HUES6 (cell line): ENCODE measurements around the gene SCOC.
A peak's percentile ranks its signal among the peaks of the same experiment; 100 is the strongest.
"Not testable (repeated sequence)": the region's sequence is repeated elsewhere in the genome, so short reads cannot be mapped to it uniquely, and the experiment has no call there.

ENCODE experiments used
- H3K27ac ChIP-seq: 2 replicates; pipeline ENCODE4 v1.7.0; 2013; ENCODE audit warnings: low read depth, mild to moderate bottlenecking, low read length, inconsistent platforms
- H3K27me3 ChIP-seq: 2 replicates; pipeline ENCODE4 v1.6.1; 2013; ENCODE audit warnings: low read length; ENCODE audit not compliant: control insufficient read depth, insufficient read depth
- H3K36me3 ChIP-seq: 2 replicates; pipeline ENCODE4 v1.6.1; 2013; ENCODE audit warnings: low read length; ENCODE audit not compliant: control insufficient read depth, insufficient read depth
- H3K4me1 ChIP-seq: 2 replicates; pipeline ENCODE4 v1.6.1; 2013; ENCODE audit warnings: low read length; ENCODE audit not compliant: control insufficient read depth, insufficient read depth
- H3K4me3 ChIP-seq: 2 replicates; pipeline ENCODE4 v1.5.1; 2013; ENCODE audit warnings: low read depth, low read length
- H3K9ac ChIP-seq: one replicate; pipeline ENCODE4 v1.6.1; 2013; ENCODE audit warnings: mild to moderate bottlenecking, low read length
- H3K9me3 ChIP-seq: 2 replicates; pipeline ENCODE4 v1.6.1; 2013; ENCODE audit warnings: low read depth, low read length; ENCODE audit not compliant: control insufficient read depth, insufficient read depth

The SCOC gene

GRCh38 chr4:140413130-140413969 is 39.9 kb downstream of the SCOC start:
- not testable (repeated sequence) for H3K36me3 ChIP-seq, H3K9ac ChIP-seq, H3K4me3 ChIP-seq, H3K4me1 ChIP-seq, H3K9me3 ChIP-seq, H3K27ac ChIP-seq, H3K27me3 ChIP-seq

- Histone ChIP-seq H3K36me3 (no peaks in the 10 kb centered on the region), H3K4me3 (no peak overlapping the region), H3K9me3 (no peaks in the 10 kb centered on the region), H3K27ac (no peak overlapping the region), H3K4me1 (peaks cover 7% of the 10 kb centered on the region), H3K27me3 (peaks cover 14% of the 10 kb centered on the region), H3K9ac (no peak overlapping the region)
These were observed 49.7 kb downstream of the SCOC start for GRCh38 chr4:140423106-140423505.

GRCh38 chr4:140426610-140427105 is 53.2 kb downstream of the SCOC start:
- peaks cover 7% of the 10 kb centered on the region for H3K4me1 ChIP-seq

GRCh38 chr4:140427106-140427918 is 53.9 kb downstream of the SCOC start, which contains the start of gene CLGN:
CLGN (minus strand) TSS chr4:140427648; CDS start chr4:140413078, 14,570 bp downstream.
- Histone ChIP-seq H3K27ac (no peak within 1 kb of the TSS), H3K9ac (peak within 1 kb of the TSS; percentile 66), H3K4me3 (peak within 1 kb of the TSS; percentile 78), H3K27me3 (peaks cover 15% of the 10 kb centered on the region), H3K36me3 (no peaks in the 10 kb centered on the region), H3K4me1 (peaks cover 7% of the 10 kb centered on the region), H3K9me3 (no peaks in the 10 kb centered on the region)

More at GRCh38 chr4:140426610-140427105, 53.2 kb downstream of the SCOC start:
- Histone ChIP-seq H3K9ac (peak overlapping the region; percentile 66), H3K27ac (no peak overlapping the region), H3K27me3 (peaks cover 15% of the 10 kb centered on the region), H3K9me3 (no peaks in the 10 kb centered on the region), H3K4me3 (peak overlapping the region; percentile 78), H3K36me3 (no peaks in the 10 kb centered on the region)

GRCh38 chr4:140427919-140428471 is 54.5 kb downstream of the SCOC start:
- no peak overlapping the region for H3K27ac ChIP-seq
- H3K4me1 ChIP-seq = peaks cover 7% of the 10 kb centered on the region
- no peaks in the 10 kb centered on the region for H3K9me3 ChIP-seq
- H3K4me3 ChIP-seq = peak overlapping the region; percentile 78
- no peaks in the 10 kb centered on the region for H3K36me3 ChIP-seq
- H3K27me3 ChIP-seq = peaks cover 15% of the 10 kb centered on the region
- no peak overlapping the region for H3K9ac ChIP-seq
